Mucosa of rectum (tissue), 2 donors: ENCODE data around the gene EOGT.
A peak's percentile ranks its signal among the peaks of the same experiment; 100 is the strongest.

Source experiments
- H3K27ac ChIP-seq, 2 donors: one replicate each; pipeline ENCODE4 v1.7.0; 2013; ENCODE audit warnings: inconsistent platforms in 2 of 2, low read depth in 2 of 2, low read length in 2 of 2
- H3K27me3 ChIP-seq, 2 donors: one replicate each; pipeline ENCODE4 v1.7.0; 2013; ENCODE audit warnings: low read length in 2 of 2; ENCODE audit not compliant: control insufficient read depth in 2 of 2, insufficient read depth in 2 of 2
- H3K36me3 ChIP-seq, 2 donors: one replicate each; pipeline ENCODE4 v1.7.0; 2013; ENCODE audit warnings: low read length in 2 of 2; ENCODE audit not compliant: control insufficient read depth in 2 of 2, insufficient read depth in 2 of 2
- H3K4me1 ChIP-seq, 2 donors: one replicate each; pipeline ENCODE4 v1.7.0; 2013; ENCODE audit warnings: low read length in 2 of 2, mild to moderate bottlenecking in 1 of 2; ENCODE audit not compliant: control insufficient read depth in 2 of 2, insufficient read depth in 2 of 2
- H3K4me3 ChIP-seq, 2 donors: one replicate each; pipeline ENCODE4 v1.7.0; 2013; ENCODE audit warnings: low read length in 2 of 2
- H3K9ac ChIP-seq, 2 donors: one replicate each; pipeline ENCODE4 v1.7.0; 2013; ENCODE audit warnings: low read length in 2 of 2, low read depth in 1 of 2, mild to moderate bottlenecking in 1 of 2
- H3K9me3 ChIP-seq, 2 donors: one replicate each; pipeline ENCODE4 v1.7.0; 2013; ENCODE audit warnings: low read length in 2 of 2; ENCODE audit not compliant: control insufficient read depth in 2 of 2
- donor health status: healthy.
- donor health status: Normal muscosa, but diverticular disease.

Gene EOGT

GRCh38 chr3:69013253-69014021, at the start of gene EOGT:
TSS of gene EOGT (minus strand) at chr3:69013684. CDS start at chr3:69009846, 3,838 bp downstream.
- H3K27ac ChIP-seq, result peak within 1 kb of the TSS; percentile 89 to 91
- H3K36me3 ChIP-seq, result peaks cover 0 to 10% of the 10 kb centered on the region in 2 donors
- no peaks in the 10 kb centered on the region for H3K27me3 ChIP-seq
- H3K9me3 ChIP-seq, result no peaks in the 10 kb centered on the region
- H3K4me3 ChIP-seq, result peak within 1 kb of the TSS; percentile 81 to 83
- peaks cover 3 to 7% of the 10 kb centered on the region in 2 donors for H3K4me1 ChIP-seq
- H3K9ac ChIP-seq, result peak within 1 kb of the TSS; percentile 83 to 90

- H3K27me3 ChIP-seq, result no peaks in the 10 kb centered on the region
- peaks cover 52 to 57% of the 10 kb centered on the region in 2 donors for H3K36me3 ChIP-seq
- no peak overlapping the region for H3K9ac ChIP-seq
- H3K4me1 ChIP-seq, result no peaks in the 10 kb centered on the region
- no peaks in the 10 kb centered on the region for H3K9me3 ChIP-seq
- H3K27ac ChIP-seq, result no peak overlapping the region
- no peak overlapping the region for H3K4me3 ChIP-seq
Observed at GRCh38 chr3:69059688-69060087, 46.2 kb upstream of the EOGT start.

GRCh38 chr3:69058947-69059224, 45.4 kb upstream of the EOGT start:
- Histone ChIP-seq H3K27me3 (no peaks in the 10 kb centered on the region), H3K36me3 (peaks cover 54 to 59% of the 10 kb centered on the region in 2 donors), H3K4me3 (no peak overlapping the region), H3K4me1 (no peaks in the 10 kb centered on the region), H3K27ac (peak overlapping the region in 1 of 2 donors; percentile 12), H3K9me3 (no peaks in the 10 kb centered on the region), H3K9ac (no peak overlapping the region)

- Histone ChIP-seq H3K27ac (peak overlapping the region in 1 of 2 donors; percentile 12), H3K4me1 (no peaks in the 10 kb centered on the region), H3K36me3 (peaks cover 54 to 59% of the 10 kb centered on the region in 2 donors), H3K9me3 (no peaks in the 10 kb centered on the region), H3K9ac (no peak overlapping the region), H3K27me3 (no peaks in the 10 kb centered on the region), H3K4me3 (no peak overlapping the region)
Observed at GRCh38 chr3:69058180-69058946, 44.9 kb upstream of the EOGT start.

- H3K27ac ChIP-seq, result peak overlapping the region; percentile 96 to 98
- H3K4me3 ChIP-seq, result peak overlapping the region; percentile 76 to 98
- H3K9ac ChIP-seq, result peak overlapping the region; percentile 97 to 98
- peaks cover 4 to 9% of the 10 kb centered on the region in 2 donors for H3K4me1 ChIP-seq
- H3K27me3 ChIP-seq, result no peaks in the 10 kb centered on the region
- no peaks in the 10 kb centered on the region for H3K9me3 ChIP-seq
- peaks cover 24 to 26% of the 10 kb centered on the region in 2 donors for H3K36me3 ChIP-seq
Observed at GRCh38 chr3:69052472-69052898, 39.0 kb upstream of the EOGT start.

GRCh38 chr3:69051756-69052471, 38.4 kb upstream of the EOGT start, which contains the start of gene TMF1:
TSS of gene TMF1 (minus strand) at chr3:69052333. CDS start at chr3:69052086, 247 bp downstream.
- no peaks in the 10 kb centered on the region for H3K27me3 ChIP-seq
- H3K4me3 ChIP-seq, result peak within 1 kb of the TSS; percentile 76 to 98
- peaks cover 27 to 29% of the 10 kb centered on the region in 2 donors for H3K36me3 ChIP-seq
- peak within 1 kb of the TSS; percentile 97 to 98 for H3K9ac ChIP-seq
- H3K4me1 ChIP-seq, result peaks cover 4 to 9% of the 10 kb centered on the region in 2 donors
- peak within 1 kb of the TSS; percentile 96 to 98 for H3K27ac ChIP-seq
- no peaks in the 10 kb centered on the region for H3K9me3 ChIP-seq

GRCh38 chr3:69048990-69049389, 35.5 kb upstream of the EOGT start:
- H3K9me3 ChIP-seq, result no peaks in the 10 kb centered on the region
- H3K9ac ChIP-seq, result no peak overlapping the region
- H3K36me3 ChIP-seq, result peaks cover 23 to 25% of the 10 kb centered on the region in 2 donors
- peaks cover 4 to 9% of the 10 kb centered on the region in 2 donors for H3K4me1 ChIP-seq
- no peak overlapping the region for H3K4me3 ChIP-seq
- H3K27me3 ChIP-seq, result no peaks in the 10 kb centered on the region
- no peak overlapping the region for H3K27ac ChIP-seq

- Histone ChIP-seq H3K27me3 (no peaks in the 10 kb centered on the region), H3K4me1 (peaks cover 0 to 6% of the 10 kb centered on the region in 2 donors), H3K9ac (no peak overlapping the region), H3K27ac (no peak overlapping the region), H3K9me3 (no peaks in the 10 kb centered on the region), H3K36me3 (peaks cover 47 to 49% of the 10 kb centered on the region in 2 donors), H3K4me3 (no peak overlapping the region)
Observed at GRCh38 chr3:69044608-69045007, 31.1 kb upstream of the EOGT start.

- Histone ChIP-seq H3K4me3 (no peak overlapping the region), H3K36me3 (peaks cover 58 to 63% of the 10 kb centered on the region in 2 donors), H3K9ac (no peak overlapping the region), H3K9me3 (no peaks in the 10 kb centered on the region), H3K4me1 (no peaks in the 10 kb centered on the region), H3K27me3 (no peaks in the 10 kb centered on the region), H3K27ac (no peak overlapping the region)
Observed at GRCh38 chr3:69033470-69033869, 20.0 kb upstream of the EOGT start.
